GM21515 (cell line): Measurements from ENCODE around the gene BRME1.

Experiments
- ATAC-seq: cut with Tn5 transposase; IDR thresholded peaks from one replicate; pipeline ENCODE4 v1.9.1; 2021; ENCODE audit not compliant: unreplicated experiment

Gene BRME1

GRCh38 chr19:13905634-13906520 lies at the start of gene BRME1, which contains the start of gene CC2D1A:
TSS of gene BRME1 (minus strand) at chr19:13906117. CDS start at chr19:13904892, 1,225 bp downstream.
TSS of gene CC2D1A (plus strand) at chr19:13906201. CDS start at chr19:13906442, 241 bp downstream.
- ATAC-seq = peak; percentile 89

GRCh38 chr19:13954185-13954584 lies 48.3 kb upstream of the BRME1 start:
- ATAC-seq = no peak

GRCh38 chr19:13952931-13953531 lies 47.1 kb upstream of the BRME1 start:
- no peak for ATAC-seq

GRCh38 chr19:13952154-13952930 lies 46.4 kb upstream of the BRME1 start, which contains the start of gene DCAF15:
TSS of gene DCAF15 (plus strand) at chr19:13952509. CDS start at chr19:13952513, 4 bp downstream.
- peak; percentile 96 for ATAC-seq

- ATAC-seq = peak; percentile 3
Measured at GRCh38 chr19:13951799-13952153, 45.9 kb upstream of the BRME1 start.

GRCh38 chr19:13951043-13951442 lies 45.1 kb upstream of the BRME1 start:
- no peak for ATAC-seq

GRCh38 chr19:13946414-13946813 lies 40.5 kb upstream of the BRME1 start:
- ATAC-seq = no peak

- no peak for ATAC-seq
Measured at GRCh38 chr19:13942023-13942684, 36.2 kb upstream of the BRME1 start.

- ATAC-seq = no peak
Measured at GRCh38 chr19:13938301-13939064, 32.6 kb upstream of the BRME1 start, which contains the start of gene PODNL1. TSS of gene PODNL1 (minus strand) at chr19:13938417. CDS start at chr19:13938181, 236 bp downstream.

GRCh38 chr19:13937479-13938300 lies 31.8 kb upstream of the BRME1 start:
- no peak for ATAC-seq

GRCh38 chr19:13935765-13936510 lies 30.0 kb upstream of the BRME1 start:
- ATAC-seq = no peak

- ATAC-seq = no peak
Measured at GRCh38 chr19:13934785-13935109, 28.8 kb upstream of the BRME1 start.

- no peak for ATAC-seq
Measured at GRCh38 chr19:13932911-13933393, 27.0 kb upstream of the BRME1 start.

GRCh38 chr19:13932149-13932637 lies 26.3 kb upstream of the BRME1 start:
- ATAC-seq = no peak

- no peak for ATAC-seq
Measured at GRCh38 chr19:13931391-13932148, 25.7 kb upstream of the BRME1 start.

- ATAC-seq = no peak
Measured at GRCh38 chr19:13930402-13930801, 24.5 kb upstream of the BRME1 start.

GRCh38 chr19:13929956-13930355 lies 24.0 kb upstream of the BRME1 start:
- ATAC-seq = no peak

GRCh38 chr19:13929340-13929739 lies 23.4 kb upstream of the BRME1 start:
- no peak for ATAC-seq
